GM19397 (cell line): ENCODE data around the gene UBAP2.

ENCODE experiments used
- ATAC-seq: cut with Tn5 transposase; IDR thresholded peaks from one replicate; pipeline ENCODE4 v1.9.1; 2021; ENCODE audit warnings: mild to moderate bottlenecking, moderate library complexity; ENCODE audit not compliant: unreplicated experiment

The UBAP2 gene

GRCh38 chr9:33880211-33881089 is 168.2 kb downstream of the UBAP2 start:
- no peak for ATAC-seq

- ATAC-seq: no peak
These were observed 169.9 kb downstream of the UBAP2 start for GRCh38 chr9:33878691-33879366.

- ATAC-seq: no peak
These were observed 170.8 kb downstream of the UBAP2 start for GRCh38 chr9:33877727-33878489.
